ENCODE data around the gene PRR20G. TPM values are rescaled to one million over a fixed set of nuclear protein-coding genes. Genes with fewer than 3 reads are reported as not detected.

Gene PRR20G
- total RNA-seq, 1 experiment from 2014 or later: not detected

DNA sequence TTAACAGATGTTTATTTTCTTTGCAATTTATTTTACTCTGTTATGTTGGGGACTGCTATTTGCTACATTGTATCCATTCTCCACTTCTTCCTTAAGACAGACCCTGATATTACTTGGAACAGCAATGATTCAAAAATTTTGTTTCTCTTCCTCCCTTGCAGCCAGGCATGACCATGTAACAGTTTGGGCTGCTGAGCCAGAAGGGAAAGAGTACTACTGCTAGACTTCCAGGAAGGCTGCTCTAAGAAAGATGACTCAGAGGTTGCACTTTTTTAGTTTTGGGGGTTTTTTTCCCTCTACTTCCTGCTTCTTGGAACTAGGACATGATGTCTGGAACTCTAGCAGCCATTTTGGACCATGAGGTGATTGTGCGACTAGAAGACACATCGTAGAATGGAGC, 10.3 kb downstream of the PRR20G start:
- no peak for DNase-seq
- no peaks in the 10 kb centered on the region for H3K4me1 Mint-ChIP-seq (ENCODE audit: low read depth, unreplicated experiment)
- no peaks in the 10 kb centered on the region for H3K4me1 ChIP-seq
- ChIA-PET POLR2A (no interaction called here), CTCF (no interaction called here)
- H3K4me3 ChIP-seq (ENCODE audit: low read depth, low read length): no peak overlapping the region
- BruUV-seq (replicated peaks): no TSS peak
- peaks cover 4% of the 10 kb centered on the region; the same call in 1 of the 2 replicates for H3K9me3 ChIP-seq
- TF ChIP-seq CTCF (IDR thresholded peaks at IDR 0.05; ENCODE audit: insufficient read depth in 1 of 2, low read depth in 1 of 2, low read length in 1 of 2, severe bottlenecking in 1 of 2, unreplicated experiment in 1 of 2): no peak
- no peak overlapping the region for H3K27ac Mint-ChIP-seq (ENCODE audit: unreplicated experiment)
- no peak overlapping the region for H3K4me3 Mint-ChIP-seq (ENCODE audit: unreplicated experiment)
- no peaks in the 10 kb centered on the region for H3K27me3 ChIP-seq (replicated peaks; ENCODE audit: control insufficient read depth, insufficient read depth, low read length)
- peaks cover 16% of the 10 kb centered on the region for H3K27me3 Mint-ChIP-seq (ENCODE audit: insufficient read depth, unreplicated experiment)
- H3K9me3 Mint-ChIP-seq (ENCODE audit: unreplicated experiment): peaks cover 10% of the 10 kb centered on the region
- no peaks in the 10 kb centered on the region for H3K36me3 Mint-ChIP-seq (ENCODE audit: insufficient read depth, unreplicated experiment)
- intact Hi-C loops (cut with micrococcal nuclease; ENCODE audit: unreplicated experiment): no loop called here
- no peaks in the 10 kb centered on the region for H3K36me3 ChIP-seq (ENCODE audit: control insufficient read depth, insufficient read depth, low read length)

GRCh38 chr3:127276995-127277394, 10.9 kb downstream of the PRR20G start:
- no peak for DNase-seq
- no peak for TF ChIP-seq CTCF (IDR thresholded peaks at IDR 0.05; ENCODE audit: insufficient read depth in 1 of 2, low read depth in 1 of 2, low read length in 1 of 2, severe bottlenecking in 1 of 2, unreplicated experiment in 1 of 2)
- Mint-ChIP-seq H3K4me3 (ENCODE audit: unreplicated experiment) (no peak overlapping the region), H3K9me3 (ENCODE audit: unreplicated experiment) (peaks cover 15% of the 10 kb centered on the region), H3K27me3 (ENCODE audit: insufficient read depth, unreplicated experiment) (peaks cover 14% of the 10 kb centered on the region), H3K36me3 (ENCODE audit: insufficient read depth, unreplicated experiment) (no peaks in the 10 kb centered on the region), H3K4me1 (ENCODE audit: low read depth, unreplicated experiment) (no peaks in the 10 kb centered on the region), H3K27ac (ENCODE audit: unreplicated experiment) (no peak overlapping the region)
- Histone ChIP-seq H3K4me3 (ENCODE audit: low read depth, low read length) (no peak overlapping the region), H3K36me3 (ENCODE audit: control insufficient read depth, insufficient read depth, low read length) (no peaks in the 10 kb centered on the region), H3K4me1 (no peaks in the 10 kb centered on the region), H3K9me3 (peaks cover 4% of the 10 kb centered on the region; the same call in 1 of the 2 replicates), H3K27me3 (replicated peaks; ENCODE audit: control insufficient read depth, insufficient read depth, low read length) (no peaks in the 10 kb centered on the region)
- POLR2A ChIA-PET: no interaction called here
- intact Hi-C loops (cut with micrococcal nuclease; ENCODE audit: unreplicated experiment): no loop called here
- CTCF ChIA-PET: no interaction called here
- BruUV-seq (replicated peaks): no TSS peak

DNA sequence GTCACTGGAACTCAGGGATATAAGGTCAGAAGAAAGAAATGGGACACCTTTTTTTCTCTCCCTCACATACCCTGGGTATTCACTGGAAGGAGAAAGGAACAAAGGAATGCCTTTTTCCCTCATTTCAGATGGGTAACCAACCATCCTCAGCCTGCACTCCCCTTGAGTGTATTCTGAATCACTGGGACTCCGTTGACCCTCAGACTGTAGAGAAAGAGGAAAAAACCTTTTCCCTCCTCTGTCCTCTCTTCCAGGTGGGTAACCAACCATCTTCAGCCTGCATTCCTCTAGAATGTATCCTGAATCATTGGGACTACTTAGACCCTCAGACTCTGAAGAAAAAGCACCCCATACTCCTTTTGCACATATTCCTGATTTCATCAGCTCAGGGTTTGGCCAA, 11.4 kb downstream of the PRR20G start:
- peaks cover 8% of the 10 kb centered on the region for H3K27me3 Mint-ChIP-seq (ENCODE audit: insufficient read depth, unreplicated experiment)
- BruUV-seq (replicated peaks): no TSS peak
- H3K9me3 Mint-ChIP-seq (ENCODE audit: unreplicated experiment): peaks cover 17% of the 10 kb centered on the region
- no peaks in the 10 kb centered on the region for H3K36me3 ChIP-seq (ENCODE audit: control insufficient read depth, insufficient read depth, low read length)
- no peak overlapping the region for H3K27ac Mint-ChIP-seq (ENCODE audit: unreplicated experiment)
- CTCF ChIA-PET: no interaction called here
- H3K36me3 Mint-ChIP-seq (ENCODE audit: insufficient read depth, unreplicated experiment): no peaks in the 10 kb centered on the region
- intact Hi-C loops (cut with micrococcal nuclease; ENCODE audit: unreplicated experiment): no loop called here
- no peak for DNase-seq
- H3K27me3 ChIP-seq (replicated peaks; ENCODE audit: control insufficient read depth, insufficient read depth, low read length): no peaks in the 10 kb centered on the region
- H3K4me3 ChIP-seq (ENCODE audit: low read depth, low read length): no peak overlapping the region
- H3K4me1 Mint-ChIP-seq (ENCODE audit: low read depth, unreplicated experiment): no peaks in the 10 kb centered on the region
- peaks cover 4% of the 10 kb centered on the region; the same call in 1 of the 2 replicates for H3K9me3 ChIP-seq
- no peak overlapping the region for H3K4me3 Mint-ChIP-seq (ENCODE audit: unreplicated experiment)
- no peak for TF ChIP-seq CTCF (IDR thresholded peaks at IDR 0.05; ENCODE audit: insufficient read depth in 1 of 2, low read depth in 1 of 2, low read length in 1 of 2, severe bottlenecking in 1 of 2, unreplicated experiment in 1 of 2)
- POLR2A ChIA-PET: no interaction called here
- H3K4me1 ChIP-seq: no peaks in the 10 kb centered on the region

Measured in Caco-2 (cell line).